Measurements from ENCODE around the gene ABLIM1. TPM values are rescaled to one million over a fixed set of nuclear protein-coding genes. Genes with fewer than 3 reads are reported as not detected.

The ABLIM1 gene
- total RNA-seq, 4 donors from 2014 or later, result 122 to 257 (median 138) TPM

DNA sequence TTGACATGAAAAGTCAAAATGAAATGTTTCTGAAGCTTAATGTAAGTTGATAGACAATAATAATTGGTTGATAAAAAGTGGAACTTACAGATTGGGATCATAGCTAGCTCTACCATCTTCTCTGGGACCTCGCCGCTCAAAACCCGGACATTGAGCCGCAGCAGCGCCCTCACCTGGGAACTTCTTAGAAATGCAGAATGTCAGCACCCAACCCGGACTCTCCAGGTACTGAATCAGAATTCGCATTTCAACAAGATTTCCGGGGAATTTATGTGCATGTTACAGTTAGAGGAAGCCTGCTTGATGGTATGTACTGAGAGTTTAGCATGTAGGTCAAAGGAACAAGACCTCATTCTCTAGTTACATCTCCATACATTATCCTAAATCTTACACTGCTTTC, 36.7 kb upstream of the ABLIM1 start:
- DNase-seq (ENCODE audit: low spot score) (no peak), ATAC-seq (ENCODE audit: low FRiP score) (no peak)
- TF ChIP-seq, protein P1, sequence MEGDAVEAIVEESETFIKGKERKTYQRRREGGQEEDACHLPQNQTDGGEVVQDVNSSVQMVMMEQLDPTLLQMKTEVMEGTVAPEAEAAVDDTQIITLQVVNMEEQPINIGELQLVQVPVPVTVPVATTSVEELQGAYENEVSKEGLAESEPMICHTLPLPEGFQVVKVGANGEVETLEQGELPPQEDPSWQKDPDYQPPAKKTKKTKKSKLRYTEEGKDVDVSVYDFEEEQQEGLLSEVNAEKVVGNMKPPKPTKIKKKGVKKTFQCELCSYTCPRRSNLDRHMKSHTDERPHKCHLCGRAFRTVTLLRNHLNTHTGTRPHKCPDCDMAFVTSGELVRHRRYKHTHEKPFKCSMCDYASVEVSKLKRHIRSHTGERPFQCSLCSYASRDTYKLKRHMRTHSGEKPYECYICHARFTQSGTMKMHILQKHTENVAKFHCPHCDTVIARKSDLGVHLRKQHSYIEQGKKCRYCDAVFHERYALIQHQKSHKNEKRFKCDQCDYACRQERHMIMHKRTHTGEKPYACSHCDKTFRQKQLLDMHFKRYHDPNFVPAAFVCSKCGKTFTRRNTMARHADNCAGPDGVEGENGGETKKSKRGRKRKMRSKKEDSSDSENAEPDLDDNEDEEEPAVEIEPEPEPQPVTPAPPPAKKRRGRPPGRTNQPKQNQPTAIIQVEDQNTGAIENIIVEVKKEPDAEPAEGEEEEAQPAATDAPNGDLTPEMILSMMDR (IDR thresholded peaks at IDR 0.05), result no peak

DNA sequence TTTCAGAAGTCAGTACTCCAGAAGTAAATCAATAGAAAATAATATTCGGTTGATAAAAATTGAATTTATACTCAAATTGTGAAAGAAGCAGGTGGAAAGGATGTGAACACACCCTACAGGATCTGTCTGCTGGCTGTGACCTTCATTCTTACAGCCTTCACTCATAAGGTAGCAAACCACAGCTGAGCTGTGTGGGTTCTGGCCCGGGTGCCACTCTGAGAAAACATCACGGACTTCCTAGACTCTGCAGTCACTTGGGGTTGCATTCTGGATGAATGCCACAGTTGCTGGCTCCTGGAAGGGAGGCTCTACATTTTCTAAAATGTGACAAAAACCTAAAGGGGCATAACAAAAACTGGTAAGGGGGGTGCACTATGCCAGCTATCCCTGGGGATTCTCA, 36.0 kb upstream of the ABLIM1 start:
- DNase-seq (ENCODE audit: low spot score) (no peak), ATAC-seq (ENCODE audit: low FRiP score) (no peak)
- TF ChIP-seq, protein P1 (IDR thresholded peaks at IDR 0.05), result no peak

DNA sequence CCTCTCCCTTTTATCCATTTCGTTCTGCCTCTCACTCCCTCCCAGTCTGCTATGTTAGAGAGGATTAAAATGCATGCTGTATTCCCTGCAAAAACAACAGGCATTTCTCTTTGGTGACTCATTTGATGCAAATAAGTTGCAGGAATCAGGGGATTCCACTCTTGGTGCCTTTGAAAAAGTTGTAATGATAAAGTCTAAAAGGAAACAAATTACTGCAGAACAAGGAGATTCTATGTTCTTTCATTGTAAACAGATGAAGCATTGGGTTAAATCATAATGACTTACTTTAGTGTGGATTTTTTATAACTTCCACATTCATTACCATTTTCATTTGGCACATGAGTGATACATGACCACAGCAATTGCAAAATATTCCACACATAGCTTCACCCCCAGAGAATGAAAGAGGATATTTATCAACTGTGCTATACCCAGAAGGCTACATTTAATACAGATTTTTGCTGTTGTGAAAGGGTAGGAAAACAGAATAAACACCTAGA, 33.4 kb upstream of the ABLIM1 start:
- TF ChIP-seq, protein P1 (IDR thresholded peaks at IDR 0.05), result no peak
- DNase-seq (ENCODE audit: low spot score) (no peak), ATAC-seq (ENCODE audit: low FRiP score) (peak; percentile 43)

DNA sequence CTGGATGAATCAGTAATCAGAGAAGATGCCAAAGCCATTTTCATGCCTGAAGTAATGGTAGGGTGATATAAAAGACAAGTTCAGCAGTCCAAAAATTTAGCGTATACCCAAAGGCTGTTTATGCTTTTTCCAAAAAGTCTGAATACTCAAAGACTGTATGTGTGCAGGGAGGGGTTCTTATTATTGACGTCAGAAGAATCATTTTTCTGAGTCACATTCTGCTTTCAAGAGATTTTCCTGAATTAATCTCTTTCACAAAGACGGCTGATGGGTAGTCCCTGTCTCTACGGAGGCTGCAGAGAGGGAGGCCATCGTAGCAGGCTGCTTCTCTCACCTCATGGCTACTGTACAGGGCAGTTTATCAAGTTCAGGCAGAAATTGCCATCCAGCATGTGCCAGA, 30.7 kb upstream of the ABLIM1 start:
- TF ChIP-seq, protein P1 (IDR thresholded peaks at IDR 0.05), result no peak
- no peak for ATAC-seq (ENCODE audit: low FRiP score)
- DNase-seq (ENCODE audit: low spot score), result no peak

DNA sequence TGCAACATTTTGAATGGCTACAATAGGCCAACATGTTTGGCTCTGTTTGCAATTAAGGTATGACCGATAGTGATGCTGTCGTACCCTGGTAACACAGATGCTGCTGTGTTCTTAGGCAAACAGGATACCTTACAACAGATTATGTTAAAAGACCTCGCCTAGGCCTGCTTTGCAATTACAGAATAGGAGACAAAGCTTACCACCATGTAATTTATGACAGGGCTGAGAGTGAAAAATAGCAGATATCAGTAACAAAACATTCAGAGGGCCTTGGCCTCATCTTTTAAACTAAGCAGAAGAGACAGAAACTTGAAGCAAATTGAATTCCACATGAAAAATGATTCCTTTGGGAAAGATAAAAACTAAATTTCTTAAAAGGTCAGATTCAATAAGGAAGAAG, 29.4 kb upstream of the ABLIM1 start:
- TF ChIP-seq, protein P1 (IDR thresholded peaks at IDR 0.05), result no peak
- DNase-seq (ENCODE audit: low spot score), result no peak
- no peak for ATAC-seq (ENCODE audit: low FRiP score)

DNA sequence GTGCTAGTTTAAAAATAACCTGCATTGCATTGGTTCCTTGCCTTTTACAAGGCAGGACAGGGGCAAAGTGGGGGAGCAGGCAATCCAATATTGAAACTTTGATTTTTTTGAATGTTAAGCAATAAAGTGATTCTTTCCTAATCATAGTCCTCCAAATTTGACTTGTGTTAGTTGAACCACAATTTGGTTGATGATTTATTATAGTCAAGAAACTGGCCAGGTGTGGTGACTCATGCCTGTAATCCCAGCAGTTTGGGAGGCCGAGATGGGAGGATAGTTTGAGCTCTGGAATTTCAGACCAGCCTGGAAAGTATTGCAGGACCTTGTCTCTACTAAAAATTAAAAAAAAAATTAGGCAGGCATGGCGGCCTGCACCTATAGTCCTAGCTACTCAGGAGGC, 27.9 kb upstream of the ABLIM1 start:
- DNase-seq (ENCODE audit: low spot score), result no peak
- no peak for ATAC-seq (ENCODE audit: low FRiP score)
- TF ChIP-seq, protein P1 (IDR thresholded peaks at IDR 0.05), result no peak

DNA sequence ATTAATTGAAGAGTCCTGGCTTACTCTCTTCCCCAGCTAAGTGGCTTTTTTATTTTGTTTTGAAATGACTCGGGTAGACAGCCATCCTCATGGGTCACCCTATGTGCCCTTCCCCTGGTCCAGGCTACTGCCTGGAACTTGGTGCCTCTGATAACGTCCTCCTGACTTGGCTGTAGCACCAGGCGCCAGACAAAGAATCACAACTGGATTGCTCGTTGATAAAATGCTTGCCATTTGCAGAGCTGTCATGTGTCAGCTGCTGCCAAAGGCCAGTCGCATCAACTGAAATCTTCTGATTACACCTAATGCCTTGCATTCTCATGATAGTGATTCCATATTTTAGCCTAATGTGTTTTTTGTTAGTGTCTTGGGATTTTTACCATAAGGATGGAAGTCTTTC, 27.4 kb upstream of the ABLIM1 start:
- no peak for DNase-seq (ENCODE audit: low spot score)
- ATAC-seq (ENCODE audit: low FRiP score), result no peak
- TF ChIP-seq, protein P1 (IDR thresholded peaks at IDR 0.05), result no peak

All from omental fat pad (tissue), 4 donors.